ENCODE data around the gene PHF12. TPM values are rescaled to one million over a fixed set of nuclear protein-coding genes. Genes with fewer than 3 reads are reported as not detected.

Gene PHF12
- total and polyA plus RNA-seq, 2 of the 13 experiments (the other 11 are each of a cell fraction or from before 2014, with no cell fraction given) = 9.8 to 17.1 TPM

DNA sequence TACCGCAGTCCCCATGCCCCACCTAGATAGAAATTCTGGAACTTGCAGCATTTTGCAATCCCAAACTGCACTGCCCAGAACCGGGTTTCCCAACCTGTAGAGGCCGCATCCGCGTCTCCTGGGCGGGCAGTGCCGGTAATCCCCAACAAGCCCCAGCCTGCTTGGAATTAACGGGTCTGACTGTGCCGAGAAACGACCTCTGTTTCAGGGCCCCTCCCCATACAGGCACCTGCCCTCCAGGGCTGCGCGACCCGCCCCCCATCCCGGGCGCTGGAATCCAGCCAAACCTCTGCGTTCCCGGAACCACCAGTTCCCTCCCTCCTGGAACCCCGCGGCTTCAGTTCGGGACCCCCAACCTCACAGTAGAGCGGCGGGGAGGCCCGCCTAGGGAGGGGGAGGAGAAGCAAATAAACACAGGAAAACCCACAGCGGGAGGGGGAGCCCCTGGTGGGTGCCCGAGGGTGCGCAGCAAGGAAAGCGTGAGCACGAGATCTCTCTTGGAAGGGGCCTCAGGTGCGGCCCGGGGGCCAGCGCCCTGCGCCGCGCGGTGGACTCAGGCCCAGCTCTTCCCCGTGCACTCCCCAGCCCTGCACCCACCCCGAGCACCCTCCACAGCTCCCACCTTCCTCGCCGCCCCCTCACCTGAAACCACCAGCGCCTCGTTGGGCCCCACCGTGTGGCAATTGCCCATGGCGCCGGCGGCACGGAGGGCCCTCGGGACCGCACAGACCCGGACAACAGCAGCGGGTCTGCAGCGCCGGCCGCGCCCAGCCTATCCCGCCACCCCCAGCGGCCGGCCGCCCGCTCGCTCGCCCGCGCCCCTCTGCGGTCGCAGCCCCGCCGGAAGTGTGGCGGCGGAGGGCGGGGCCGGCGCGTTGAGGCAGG, 54.2 kb downstream of the PHF12 start, which contains the start of gene FLOT2 (continued):
- no peak for TF ChIP-seq SIX1 (CRISPR knock-in tag; IDR thresholded peaks at IDR 0.05; ENCODE audit: borderline replicate concordance)
- TF ChIP-seq ZNF879 (CRISPR knock-in tag; IDR thresholded peaks at IDR 0.05) = no peak
- TF ChIP-seq NRL (CRISPR knock-in tag; IDR thresholded peaks at IDR 0.05; ENCODE audit: borderline replicate concordance) = peak; percentile 50; the same call in 1 of the 2 replicates
- TF ChIP-seq, protein P1, sequence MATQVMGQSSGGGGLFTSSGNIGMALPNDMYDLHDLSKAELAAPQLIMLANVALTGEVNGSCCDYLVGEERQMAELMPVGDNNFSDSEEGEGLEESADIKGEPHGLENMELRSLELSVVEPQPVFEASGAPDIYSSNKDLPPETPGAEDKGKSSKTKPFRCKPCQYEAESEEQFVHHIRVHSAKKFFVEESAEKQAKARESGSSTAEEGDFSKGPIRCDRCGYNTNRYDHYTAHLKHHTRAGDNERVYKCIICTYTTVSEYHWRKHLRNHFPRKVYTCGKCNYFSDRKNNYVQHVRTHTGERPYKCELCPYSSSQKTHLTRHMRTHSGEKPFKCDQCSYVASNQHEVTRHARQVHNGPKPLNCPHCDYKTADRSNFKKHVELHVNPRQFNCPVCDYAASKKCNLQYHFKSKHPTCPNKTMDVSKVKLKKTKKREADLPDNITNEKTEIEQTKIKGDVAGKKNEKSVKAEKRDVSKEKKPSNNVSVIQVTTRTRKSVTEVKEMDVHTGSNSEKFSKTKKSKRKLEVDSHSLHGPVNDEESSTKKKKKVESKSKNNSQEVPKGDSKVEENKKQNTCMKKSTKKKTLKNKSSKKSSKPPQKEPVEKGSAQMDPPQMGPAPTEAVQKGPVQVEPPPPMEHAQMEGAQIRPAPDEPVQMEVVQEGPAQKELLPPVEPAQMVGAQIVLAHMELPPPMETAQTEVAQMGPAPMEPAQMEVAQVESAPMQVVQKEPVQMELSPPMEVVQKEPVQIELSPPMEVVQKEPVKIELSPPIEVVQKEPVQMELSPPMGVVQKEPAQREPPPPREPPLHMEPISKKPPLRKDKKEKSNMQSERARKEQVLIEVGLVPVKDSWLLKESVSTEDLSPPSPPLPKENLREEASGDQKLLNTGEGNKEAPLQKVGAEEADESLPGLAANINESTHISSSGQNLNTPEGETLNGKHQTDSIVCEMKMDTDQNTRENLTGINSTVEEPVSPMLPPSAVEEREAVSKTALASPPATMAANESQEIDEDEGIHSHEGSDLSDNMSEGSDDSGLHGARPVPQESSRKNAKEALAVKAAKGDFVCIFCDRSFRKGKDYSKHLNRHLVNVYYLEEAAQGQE (IDR thresholded peaks at IDR 0.05; ENCODE audit: borderline replicate concordance in 1 of 2, low read depth in 1 of 2, low read length in 2 of 2) = peak in 1 of 2 experiments; percentile 13; a peak in 1 of 4 replicates
- peak; percentile 70; the same call in 1 of the 2 replicates for TF ChIP-seq ZSCAN31 (CRISPR knock-in tag; IDR thresholded peaks at IDR 0.05; ENCODE audit: low read depth)
- peak; percentile 71; the same call in 1 of the 2 replicates for TF ChIP-seq ETV5 (CRISPR knock-in tag; IDR thresholded peaks at IDR 0.05; ENCODE audit: borderline replicate concordance)
- no peak for TF ChIP-seq JDP2 (CRISPR knock-in tag; IDR thresholded peaks at IDR 0.05; ENCODE audit: borderline replicate concordance)
- TF ChIP-seq NR2C2 (CRISPR knock-in tag; IDR thresholded peaks at IDR 0.05; ENCODE audit: borderline replicate concordance) = peak; percentile 15; the same call in 1 of the 2 replicates
- TF ChIP-seq MAFG (CRISPR knock-in tag; IDR thresholded peaks at IDR 0.05) = no peak
- TF ChIP-seq, protein P2, sequence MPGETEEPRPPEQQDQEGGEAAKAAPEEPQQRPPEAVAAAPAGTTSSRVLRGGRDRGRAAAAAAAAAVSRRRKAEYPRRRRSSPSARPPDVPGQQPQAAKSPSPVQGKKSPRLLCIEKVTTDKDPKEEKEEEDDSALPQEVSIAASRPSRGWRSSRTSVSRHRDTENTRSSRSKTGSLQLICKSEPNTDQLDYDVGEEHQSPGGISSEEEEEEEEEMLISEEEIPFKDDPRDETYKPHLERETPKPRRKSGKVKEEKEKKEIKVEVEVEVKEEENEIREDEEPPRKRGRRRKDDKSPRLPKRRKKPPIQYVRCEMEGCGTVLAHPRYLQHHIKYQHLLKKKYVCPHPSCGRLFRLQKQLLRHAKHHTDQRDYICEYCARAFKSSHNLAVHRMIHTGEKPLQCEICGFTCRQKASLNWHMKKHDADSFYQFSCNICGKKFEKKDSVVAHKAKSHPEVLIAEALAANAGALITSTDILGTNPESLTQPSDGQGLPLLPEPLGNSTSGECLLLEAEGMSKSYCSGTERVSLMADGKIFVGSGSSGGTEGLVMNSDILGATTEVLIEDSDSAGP (CRISPR knock-in tag; IDR thresholded peaks at IDR 0.05; ENCODE audit: borderline replicate concordance) = peak; percentile 57; the same call in 1 of the 2 replicates
- peak; percentile 44; the same call in 1 of the 2 replicates for TF ChIP-seq DMAP1 (CRISPR knock-in tag; IDR thresholded peaks at IDR 0.05)
- TF ChIP-seq, protein P3, sequence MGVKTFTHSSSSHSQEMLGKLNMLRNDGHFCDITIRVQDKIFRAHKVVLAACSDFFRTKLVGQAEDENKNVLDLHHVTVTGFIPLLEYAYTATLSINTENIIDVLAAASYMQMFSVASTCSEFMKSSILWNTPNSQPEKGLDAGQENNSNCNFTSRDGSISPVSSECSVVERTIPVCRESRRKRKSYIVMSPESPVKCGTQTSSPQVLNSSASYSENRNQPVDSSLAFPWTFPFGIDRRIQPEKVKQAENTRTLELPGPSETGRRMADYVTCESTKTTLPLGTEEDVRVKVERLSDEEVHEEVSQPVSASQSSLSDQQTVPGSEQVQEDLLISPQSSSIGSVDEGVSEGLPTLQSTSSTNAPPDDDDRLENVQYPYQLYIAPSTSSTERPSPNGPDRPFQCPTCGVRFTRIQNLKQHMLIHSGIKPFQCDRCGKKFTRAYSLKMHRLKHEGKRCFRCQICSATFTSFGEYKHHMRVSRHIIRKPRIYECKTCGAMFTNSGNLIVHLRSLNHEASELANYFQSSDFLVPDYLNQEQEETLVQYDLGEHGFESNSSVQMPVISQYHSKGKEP (CRISPR knock-in tag; IDR thresholded peaks at IDR 0.05) = no peak
- TF ChIP-seq TBL1XR1 (IDR thresholded peaks at IDR 0.05; ENCODE audit: borderline replicate concordance, low read length, partially characterized antibody) = no peak
- no peak for TF ChIP-seq MYNN (CRISPR knock-in tag; IDR thresholded peaks at IDR 0.05; ENCODE audit: low read depth)
- TF ChIP-seq TEAD3 (CRISPR knock-in tag; optimal IDR thresholded peaks at IDR 0.05; ENCODE audit: borderline replicate concordance) = no peak
- TF ChIP-seq, protein P4, sequence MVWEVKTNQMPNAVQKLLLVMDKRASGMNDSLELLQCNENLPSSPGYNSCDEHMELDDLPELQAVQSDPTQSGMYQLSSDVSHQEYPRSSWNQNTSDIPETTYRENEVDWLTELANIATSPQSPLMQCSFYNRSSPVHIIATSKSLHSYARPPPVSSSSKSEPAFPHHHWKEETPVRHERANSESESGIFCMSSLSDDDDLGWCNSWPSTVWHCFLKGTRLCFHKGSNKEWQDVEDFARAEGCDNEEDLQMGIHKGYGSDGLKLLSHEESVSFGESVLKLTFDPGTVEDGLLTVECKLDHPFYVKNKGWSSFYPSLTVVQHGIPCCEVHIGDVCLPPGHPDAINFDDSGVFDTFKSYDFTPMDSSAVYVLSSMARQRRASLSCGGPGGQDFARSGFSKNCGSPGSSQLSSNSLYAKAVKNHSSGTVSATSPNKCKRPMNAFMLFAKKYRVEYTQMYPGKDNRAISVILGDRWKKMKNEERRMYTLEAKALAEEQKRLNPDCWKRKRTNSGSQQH (CRISPR knock-in tag; IDR thresholded peaks at IDR 0.05; ENCODE audit: low read depth) = peak; percentile 41; the same call in 1 of the 2 replicates
- TF ChIP-seq ZNF629 (CRISPR knock-in tag; conservative IDR thresholded peaks at IDR 0.05) = peak; percentile 16; the same call in 1 of the 2 replicates
- TF ChIP-seq ZNF30 (CRISPR knock-in tag; IDR thresholded peaks at IDR 0.05) = peak; percentile 42; the same call in 1 of the 2 replicates
- TF ChIP-seq SIN3A (IDR thresholded peaks at IDR 0.05; ENCODE audit: borderline replicate concordance, low read depth, low read length) = peak; percentile 9; the same call in 1 of the 2 replicates
